ENCODE data around the gene HCFC1R1.

The HCFC1R1 gene

GRCh38 chr16:3020247-3020603 is 3.5 kb downstream of the HCFC1R1 start, which contains the start of gene TNFRSF12A:
Gene TNFRSF12A (plus strand): TSS chr16:3020368. CDS start chr16:3020398, 30 bp downstream.
- DNase-seq (ENCODE audit: low read depth in 2 of 2), result no peak

GRCh38 chr16:3019594-3020246 is 4.0 kb downstream of the HCFC1R1 start:
- DNase-seq (ENCODE audit: low read depth in 2 of 2), result no peak

GRCh38 chr16:3017794-3018506 is 5.8 kb downstream of the HCFC1R1 start, which contains the start of gene CLDN6:
Gene CLDN6 (minus strand): TSS chr16:3018183. CDS start chr16:3016021, 2,162 bp downstream.
- no peak for DNase-seq (ENCODE audit: low read depth in 2 of 2)

- no peak for DNase-seq (ENCODE audit: low read depth in 2 of 2)
Observed at GRCh38 chr16:3017344-3017743, 6.4 kb downstream of the HCFC1R1 start.

- no peak for DNase-seq (ENCODE audit: low read depth in 2 of 2)
Observed at GRCh38 chr16:3015865-3016521, 7.7 kb downstream of the HCFC1R1 start.

- DNase-seq (ENCODE audit: low read depth in 2 of 2), result no peak
Observed at GRCh38 chr16:3014971-3015370, 8.8 kb downstream of the HCFC1R1 start.

GRCh38 chr16:3013998-3014690 is 9.6 kb downstream of the HCFC1R1 start:
- no peak for DNase-seq (ENCODE audit: low read depth in 2 of 2)

- no peak for DNase-seq (ENCODE audit: low read depth in 2 of 2)
Observed at GRCh38 chr16:3013491-3013951, 10.2 kb downstream of the HCFC1R1 start.

GRCh38 chr16:3012828-3013420 is 10.8 kb downstream of the HCFC1R1 start, which contains the start of gene CLDN9:
Gene CLDN9 (plus strand): TSS chr16:3012923. CDS start chr16:3013363, 440 bp downstream.
- no peak for DNase-seq (ENCODE audit: low read depth in 2 of 2)

- DNase-seq (ENCODE audit: low read depth in 2 of 2), result no peak
Observed at GRCh38 chr16:3012246-3012645, 11.5 kb downstream of the HCFC1R1 start.

- DNase-seq (ENCODE audit: low read depth in 2 of 2), result no peak
Observed at GRCh38 chr16:3010510-3010909, 13.2 kb downstream of the HCFC1R1 start.

- DNase-seq (ENCODE audit: low read depth in 2 of 2), result no peak
Observed at GRCh38 chr16:3009568-3010390, 14.0 kb downstream of the HCFC1R1 start.

GRCh38 chr16:3008690-3009037 is 15.1 kb downstream of the HCFC1R1 start:
- no peak for DNase-seq (ENCODE audit: low read depth in 2 of 2)

GRCh38 chr16:3007957-3008689 is 15.6 kb downstream of the HCFC1R1 start:
- no peak for DNase-seq (ENCODE audit: low read depth in 2 of 2)

GRCh38 chr16:3007059-3007956 is 16.4 kb downstream of the HCFC1R1 start:
- DNase-seq (ENCODE audit: low read depth in 2 of 2), result no peak

- DNase-seq (ENCODE audit: low read depth in 2 of 2), result no peak
Observed at GRCh38 chr16:3004781-3005284, 18.9 kb downstream of the HCFC1R1 start.

GRCh38 chr16:3004319-3004718 is 19.4 kb downstream of the HCFC1R1 start:
- DNase-seq (ENCODE audit: low read depth in 2 of 2), result no peak

- DNase-seq (ENCODE audit: low read depth in 2 of 2), result peak; percentile 93 to 94
Observed at GRCh38 chr16:3003582-3004270, 20.0 kb downstream of the HCFC1R1 start.

All from fibroblast of skin of left biceps (primary cell).